Osteocyte (in vitro differentiated cells): ENCODE data around the gene PIEZO1. TPM values are rescaled to one million over a fixed set of nuclear protein-coding genes. Genes with fewer than 3 reads are reported as not detected.

Experiments
- DNase-seq: peaks from one replicate; pipeline ENCODE4 v3.0.0; 2021; ENCODE audit warnings: mixed read lengths; ENCODE audit not compliant: unreplicated experiment; ENCODE audit errors: extremely low spot score
- H3K27ac Mint-ChIP-seq: one replicate; pipeline ENCODE4 v1.8.0; 2021; ENCODE audit warnings: mild to moderate bottlenecking, mixed read lengths; ENCODE audit not compliant: unreplicated experiment
- H3K27me3 Mint-ChIP-seq: one replicate; pipeline ENCODE4 v1.8.0; 2021; ENCODE audit warnings: mixed read lengths; ENCODE audit not compliant: unreplicated experiment
- H3K36me3 Mint-ChIP-seq: one replicate; pipeline ENCODE4 v1.8.0; 2021; ENCODE audit warnings: mixed read lengths; ENCODE audit not compliant: unreplicated experiment
- H3K4me1 Mint-ChIP-seq: one replicate; pipeline ENCODE4 v1.8.0; 2021; ENCODE audit warnings: mixed read lengths; ENCODE audit not compliant: unreplicated experiment
- H3K4me3 Mint-ChIP-seq: one replicate; pipeline ENCODE4 v1.8.0; 2021; ENCODE audit warnings: mild to moderate bottlenecking, moderate library complexity, mixed read lengths; ENCODE audit not compliant: unreplicated experiment
- H3K9me3 Mint-ChIP-seq: one replicate; pipeline ENCODE4 v1.8.0; 2021; ENCODE audit warnings: mixed read lengths; ENCODE audit not compliant: unreplicated experiment
- total RNA-seq: library from RNA; stranded (reverse); gene quantifications from 2 replicates; pipeline ENCODE4 v1.2.1, GENCODE V29; 2021
- TF ChIP-seq, protein P1 (sequence below): fragments of 200-600 bp; sonication (generic); IDR thresholded peaks from 2 replicates; pipeline ENCODE4 v1.5.0; 2021; ENCODE audit warnings: antibody characterized with exemption, mild to moderate bottlenecking, moderate library complexity

The PIEZO1 gene
- total RNA-seq, 1 donor from 2014 or later, result 165 TPM

DNA sequence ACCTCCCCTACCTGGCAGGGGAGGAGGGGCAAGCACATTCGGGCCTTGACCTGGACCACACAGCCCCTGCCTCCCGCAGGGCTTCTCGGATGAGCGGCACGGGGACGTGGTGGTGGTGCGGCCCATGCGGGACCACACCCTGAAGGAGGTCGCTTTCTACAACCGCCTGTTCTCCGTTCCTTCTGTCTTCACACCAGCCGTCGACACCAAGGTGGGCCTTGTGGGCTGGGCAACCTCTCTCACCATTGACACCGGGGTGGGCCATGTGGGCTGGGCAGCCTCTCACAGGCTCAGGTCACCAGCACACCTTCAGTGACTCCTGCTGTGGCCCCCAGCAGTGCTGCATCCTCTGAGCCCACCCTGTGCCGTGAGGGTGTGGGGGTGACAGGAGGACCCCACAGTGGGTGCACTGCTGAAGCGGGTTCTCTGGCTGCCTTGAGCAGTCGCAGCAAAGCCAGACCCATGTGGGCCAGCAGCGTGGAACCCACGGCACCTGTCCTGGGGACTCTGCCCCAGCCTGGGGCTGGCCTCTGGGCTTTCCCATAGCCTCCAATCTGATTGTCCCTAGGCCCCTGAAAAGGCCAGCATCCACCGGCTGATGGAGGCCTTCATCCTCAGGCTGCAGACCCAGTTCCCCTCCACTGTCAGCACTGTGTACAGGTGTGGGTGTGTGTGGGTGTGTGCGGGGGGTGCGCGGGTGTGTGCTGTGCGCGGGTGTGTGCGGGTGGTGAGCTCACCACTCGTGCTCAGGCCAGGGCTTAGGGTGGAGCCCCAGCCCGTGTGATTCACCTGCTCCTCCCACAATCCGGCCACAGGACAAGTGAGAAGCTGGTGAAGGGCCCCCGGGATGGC, 71.2 kb downstream of the PIEZO1 start:
- no peaks in the 10 kb centered on the region for H3K27me3 Mint-ChIP-seq
- H3K4me1 Mint-ChIP-seq, result no peaks in the 10 kb centered on the region
- H3K4me3 Mint-ChIP-seq, result no peak overlapping the region
- TF ChIP-seq, protein P1, sequence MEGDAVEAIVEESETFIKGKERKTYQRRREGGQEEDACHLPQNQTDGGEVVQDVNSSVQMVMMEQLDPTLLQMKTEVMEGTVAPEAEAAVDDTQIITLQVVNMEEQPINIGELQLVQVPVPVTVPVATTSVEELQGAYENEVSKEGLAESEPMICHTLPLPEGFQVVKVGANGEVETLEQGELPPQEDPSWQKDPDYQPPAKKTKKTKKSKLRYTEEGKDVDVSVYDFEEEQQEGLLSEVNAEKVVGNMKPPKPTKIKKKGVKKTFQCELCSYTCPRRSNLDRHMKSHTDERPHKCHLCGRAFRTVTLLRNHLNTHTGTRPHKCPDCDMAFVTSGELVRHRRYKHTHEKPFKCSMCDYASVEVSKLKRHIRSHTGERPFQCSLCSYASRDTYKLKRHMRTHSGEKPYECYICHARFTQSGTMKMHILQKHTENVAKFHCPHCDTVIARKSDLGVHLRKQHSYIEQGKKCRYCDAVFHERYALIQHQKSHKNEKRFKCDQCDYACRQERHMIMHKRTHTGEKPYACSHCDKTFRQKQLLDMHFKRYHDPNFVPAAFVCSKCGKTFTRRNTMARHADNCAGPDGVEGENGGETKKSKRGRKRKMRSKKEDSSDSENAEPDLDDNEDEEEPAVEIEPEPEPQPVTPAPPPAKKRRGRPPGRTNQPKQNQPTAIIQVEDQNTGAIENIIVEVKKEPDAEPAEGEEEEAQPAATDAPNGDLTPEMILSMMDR, result no peak
- H3K9me3 Mint-ChIP-seq, result no peaks in the 10 kb centered on the region
- DNase-seq, result no peak
- no peak overlapping the region for H3K27ac Mint-ChIP-seq
- H3K36me3 Mint-ChIP-seq, result peaks cover 5% of the 10 kb centered on the region

DNA sequence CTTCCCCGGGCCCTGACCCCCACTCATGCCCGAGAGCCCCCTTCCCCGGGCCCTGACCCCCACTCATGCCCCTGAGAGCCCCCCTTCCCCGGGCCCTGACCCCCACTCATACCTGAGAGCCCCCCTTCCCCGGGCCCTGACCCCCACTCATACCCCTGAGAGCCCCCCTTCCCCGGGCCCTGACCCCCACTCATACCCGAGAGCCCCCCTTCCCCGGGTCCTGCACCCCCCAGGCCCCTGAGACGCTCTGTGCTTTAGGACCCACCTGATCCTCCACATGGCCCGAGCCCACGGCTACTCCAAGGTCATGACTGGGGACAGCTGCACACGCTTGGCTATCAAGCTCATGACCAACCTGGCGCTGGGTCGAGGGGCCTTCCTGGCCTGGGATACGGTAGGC, 72.0 kb downstream of the PIEZO1 start:
- TF ChIP-seq, protein P1, result no peak
- Mint-ChIP-seq H3K36me3 (peaks cover 5% of the 10 kb centered on the region), H3K27me3 (no peaks in the 10 kb centered on the region), H3K4me3 (no peak overlapping the region), H3K9me3 (no peaks in the 10 kb centered on the region), H3K27ac (no peak overlapping the region), H3K4me1 (no peaks in the 10 kb centered on the region)
- no peak for DNase-seq

DNA sequence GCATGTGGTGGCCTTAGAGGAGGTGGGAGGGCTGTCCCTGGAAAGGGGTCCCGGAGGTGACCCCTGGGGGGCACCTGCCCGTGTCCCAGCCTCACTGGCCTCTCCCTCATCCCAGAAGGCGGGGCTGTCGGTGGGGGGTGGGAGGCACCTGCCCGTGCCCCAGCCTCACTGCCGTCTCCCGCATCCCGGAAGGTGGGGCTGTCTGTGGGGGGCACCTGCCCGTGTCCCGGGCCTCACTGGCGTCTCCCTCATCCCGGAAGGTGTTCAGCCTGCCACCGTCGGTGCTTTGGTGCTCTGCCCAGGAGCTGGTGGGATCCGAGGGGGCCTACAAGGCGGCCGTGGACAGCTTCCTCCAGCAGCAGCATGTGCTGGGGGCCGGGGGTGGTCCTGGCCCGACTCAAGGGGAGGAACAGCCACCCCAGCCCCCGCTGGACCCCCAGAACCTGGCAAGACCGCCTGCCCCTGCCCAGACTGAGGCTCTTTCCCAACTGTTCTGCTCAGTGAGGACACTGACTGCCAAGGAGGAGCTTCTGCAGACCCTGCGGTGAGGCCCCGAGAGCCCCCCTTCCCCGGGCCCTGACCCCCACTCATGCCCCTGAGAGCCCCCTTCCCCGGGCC, 72.5 kb downstream of the PIEZO1 start:
- no peak for DNase-seq
- no peaks in the 10 kb centered on the region for H3K9me3 Mint-ChIP-seq
- peaks cover 2% of the 10 kb centered on the region for H3K4me1 Mint-ChIP-seq
- TF ChIP-seq, protein P1, result no peak
- no peaks in the 10 kb centered on the region for H3K27me3 Mint-ChIP-seq
- no peak overlapping the region for H3K4me3 Mint-ChIP-seq
- H3K27ac Mint-ChIP-seq, result no peak overlapping the region
- peaks cover 5% of the 10 kb centered on the region for H3K36me3 Mint-ChIP-seq

DNA sequence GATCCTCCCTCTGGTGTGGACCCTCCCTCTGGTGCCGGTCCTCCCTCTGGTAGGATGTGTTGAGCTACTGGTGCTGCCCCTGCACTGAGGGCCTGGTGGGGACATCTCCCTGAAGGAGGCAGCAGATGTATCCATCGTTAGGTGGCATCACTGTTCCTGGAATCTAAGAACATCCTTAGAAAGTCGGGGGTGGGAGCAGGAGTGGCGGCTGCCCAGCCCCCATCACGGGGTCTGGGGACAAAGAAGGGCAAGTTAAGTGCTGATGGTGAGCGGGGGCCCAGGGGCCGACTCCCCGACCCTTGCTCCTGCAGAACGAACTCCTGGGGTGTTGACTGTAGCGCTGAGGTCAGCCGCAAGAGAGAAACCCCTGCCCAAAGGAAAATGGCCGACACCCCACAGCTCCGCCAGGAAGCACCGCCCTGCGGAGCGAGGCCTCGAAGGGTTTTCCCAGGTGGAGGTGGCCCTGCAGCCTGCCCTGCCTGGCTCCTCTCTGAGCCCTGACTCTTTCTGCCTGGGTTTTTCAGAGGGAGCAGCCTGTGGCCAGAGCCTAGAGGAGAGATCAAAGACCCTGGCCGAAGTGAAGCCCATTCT, 73.2 kb downstream of the PIEZO1 start:
- TF ChIP-seq, protein P1, result no peak
- Mint-ChIP-seq H3K9me3 (no peaks in the 10 kb centered on the region), H3K27me3 (no peaks in the 10 kb centered on the region), H3K4me3 (no peak overlapping the region), H3K36me3 (peaks cover 1% of the 10 kb centered on the region), H3K27ac (no peak overlapping the region), H3K4me1 (peaks cover 8% of the 10 kb centered on the region)
- no peak for DNase-seq

DNA sequence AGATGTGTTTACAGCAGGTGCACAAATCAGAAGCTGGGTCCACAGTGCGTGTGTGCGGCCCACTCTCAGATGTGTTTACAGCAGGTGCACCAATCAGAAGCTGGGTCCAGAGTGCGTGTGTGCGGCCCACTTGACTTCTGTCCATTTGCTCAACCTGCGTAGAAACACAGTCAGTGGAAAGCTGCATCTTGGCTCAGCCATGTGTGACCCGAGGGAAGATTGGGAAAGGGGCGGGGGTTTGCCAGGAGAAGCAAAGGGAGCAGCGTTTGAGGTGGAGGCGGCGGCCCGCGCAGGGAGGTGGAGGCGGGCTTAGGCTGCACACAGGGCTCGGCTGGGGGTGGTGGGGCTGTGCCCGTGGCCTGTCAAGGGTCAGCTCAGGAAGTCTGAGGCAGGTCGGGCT, 74.5 kb downstream of the PIEZO1 start:
- H3K27ac Mint-ChIP-seq, result no peak overlapping the region
- TF ChIP-seq, protein P1, result no peak
- no peaks in the 10 kb centered on the region for H3K9me3 Mint-ChIP-seq
- no peak for DNase-seq
- peaks cover 1% of the 10 kb centered on the region for H3K36me3 Mint-ChIP-seq
- no peak overlapping the region for H3K4me3 Mint-ChIP-seq
- H3K27me3 Mint-ChIP-seq, result no peaks in the 10 kb centered on the region
- peaks cover 9% of the 10 kb centered on the region for H3K4me1 Mint-ChIP-seq
